Endothelial cell of umbilical vein (primary cell): Measurements from ENCODE around the gene SPDL1. TPM values are rescaled to one million over a fixed set of nuclear protein-coding genes. Genes with fewer than 3 reads are reported as not detected.

Experiments used
- BruUV-seq: library from RNA; stranded (reverse); fragments of 400-500 nt; replicated peaks from 2 replicates; lab custom pipeline; 2021; lab: Mats Ljungman, UMichigan
- CTCF ChIA-PET: fragments of 300-600, 350-600 bp; sonication (Branson Sonifier 250); formaldehyde crosslinking; loops from one replicate; lab custom pipeline; 2021; ENCODE audit warnings: antibody characterized with exemption, inconsistent platforms; lab: Charles Lee
- POLR2A ChIA-PET: fragments of 300-600, 350-600 bp; sonication (Branson Sonifier 250); formaldehyde crosslinking; loops from one replicate; lab custom pipeline; 2021; ENCODE audit warnings: antibody characterized with exemption, inconsistent platforms; lab: Charles Lee
- DNase-seq: peaks from one replicate; pipeline ENCODE4 v3.0.0-alpha.2; 2011; ENCODE audit warnings: low read depth, low spot score
- FAIRE-seq: peaks from 2 replicates; lab custom pipeline; 2011; peaks lifted over from hg19 to GRCh38; lab: Jason Lieb, UNC
- H2AFZ ChIP-seq: 2 replicates; pipeline ENCODE4 v1.6.0; 2012; ENCODE audit warnings: low read depth, low read length, control low read depth, inconsistent platforms
- H3K27ac ChIP-seq: 2 replicates; pipeline ENCODE4 v1.5.1; 2011; ENCODE audit warnings: low read depth, mild to moderate bottlenecking, control low read depth, low read length, moderate library complexity; ENCODE audit not compliant: insufficient read depth
- H3K27me3 ChIP-seq, 2 experiments: 2 replicates each; pipeline versions ENCODE4 v1.6.0 to v1.6.1; 2011; ENCODE audit warnings: low read length in 2 of 2, mixed read lengths in 1 of 2; ENCODE audit not compliant: control insufficient read depth in 2 of 2, insufficient read depth in 2 of 2
- H3K36me3 ChIP-seq, 2 experiments: 2 replicates in 1 of 2; 3 replicates in 1 of 2; pipeline ENCODE4 v1.5.1; 2011; ENCODE audit warnings: low read length in 2 of 2, mild to moderate bottlenecking in 1 of 2, moderate library complexity in 1 of 2; ENCODE audit not compliant: control insufficient read depth in 2 of 2, insufficient read depth in 2 of 2; ENCODE audit errors: extremely low read depth in 1 of 2
- H3K4me1 ChIP-seq: 3 replicates; pipeline ENCODE4 v1.5.1; 2011; ENCODE audit warnings: mild to moderate bottlenecking, low read length; ENCODE audit not compliant: control insufficient read depth, insufficient read depth; ENCODE audit errors: extremely low read depth
- H3K4me2 ChIP-seq: 2 replicates; pipeline ENCODE4 v1.6.1; 2011; ENCODE audit warnings: low read length, control low read depth, mixed read lengths; ENCODE audit not compliant: insufficient read depth
- H3K4me3 ChIP-seq, 3 experiments: fragments of 200-600 bp in 1 of 3; sonication (generic), shearing (Covaris generic) in 1 of 3; replicated peaks in 1 of 3; 2 replicates each; pipeline ENCODE4 v1.5.1; 2011 to 2016; ENCODE audit warnings: control low read depth in 3 of 3, low read length in 3 of 3, mild to moderate bottlenecking in 2 of 3, inconsistent platforms in 1 of 3, low read depth in 1 of 3, moderate library complexity in 1 of 3; ENCODE audit not compliant: insufficient read depth in 1 of 3
- H3K79me2 ChIP-seq: 2 replicates; pipeline ENCODE4 v1.6.0; 2012; ENCODE audit warnings: low read length, inconsistent platforms; ENCODE audit not compliant: control insufficient read depth, insufficient read depth
- H3K9ac ChIP-seq: replicated peaks from 2 replicates; pipeline ENCODE3; 2011; ENCODE audit warnings: low read length, control low read depth; ENCODE audit not compliant: insufficient read depth; ENCODE audit errors: extremely low read depth
- H3K9me1 ChIP-seq: replicated peaks from 3 replicates; pipeline ENCODE4 v1.6.0; 2011; ENCODE audit warnings: mild to moderate bottlenecking, low read length; ENCODE audit not compliant: control insufficient read depth, insufficient read depth; ENCODE audit errors: extremely low read depth
- H3K9me3 ChIP-seq: replicated peaks from 2 replicates; pipeline ENCODE4 v1.5.1; 2012; ENCODE audit warnings: low read length, inconsistent platforms; ENCODE audit not compliant: control insufficient read depth, insufficient read depth
- H4K20me1 ChIP-seq: replicated peaks from 2 replicates; pipeline ENCODE3; 2011; ENCODE audit warnings: mild to moderate bottlenecking, low read length; ENCODE audit not compliant: control insufficient read depth, insufficient read depth; ENCODE audit errors: extremely low read depth
- EZH2 ChIP-seq: IDR thresholded peaks from 2 replicates; pipeline ENCODE4 v1.6.1; 2012; ENCODE audit warnings: borderline replicate concordance, low read depth, mild to moderate bottlenecking, moderate library complexity, low read length, inconsistent platforms; ENCODE audit not compliant: severe bottlenecking
- FOS ChIP-seq: IDR thresholded peaks from 2 replicates; pipeline ENCODE4 v1.6.1; 2011; ENCODE audit warnings: mild to moderate bottlenecking, low read length, moderate library complexity, borderline replicate concordance; ENCODE audit not compliant: insufficient read depth
- GATA2 ChIP-seq: IDR thresholded peaks from 2 replicates; pipeline ENCODE4 v1.7.0; 2011; ENCODE audit warnings: low read depth, mild to moderate bottlenecking, moderate library complexity, mixed read lengths, low read length; ENCODE audit not compliant: insufficient read length, insufficient read depth
- JUN ChIP-seq: IDR thresholded peaks from 2 replicates; pipeline ENCODE4 v1.6.1; 2011; ENCODE audit warnings: borderline replicate concordance, low read depth; ENCODE audit not compliant: insufficient read length, insufficient read depth
- MYC ChIP-seq: IDR thresholded peaks from one replicate; pipeline ENCODE4 v1.6.1; 2011; ENCODE audit warnings: mild to moderate bottlenecking, low read depth, low read length
- POLR2A ChIP-seq: IDR thresholded peaks from 2 replicates; pipeline ENCODE4 v1.6.1; 2012; ENCODE audit warnings: low read depth, mild to moderate bottlenecking, control low read depth, low read length
- POLR2AphosphoS5 ChIP-seq: IDR thresholded peaks from 2 replicates; pipeline ENCODE4 v1.6.1; 2012; ENCODE audit warnings: low read depth, mild to moderate bottlenecking, control low read depth, low read length, moderate library complexity; ENCODE audit not compliant: insufficient read depth
- dilution Hi-C: fragments of 300-500 bp; cut with MboI; formaldehyde crosslinking; loops from one replicate; pipeline ENCODE4 v1.15.0; 2019; ENCODE audit warnings: low sequenced_read_pairs; ENCODE audit not compliant: extremely low pct_ligation_motif_present
- intact Hi-C: fragments of 100-400 bp; cut with micrococcal nuclease; formaldehyde crosslinking; loops from one replicate; pipeline ENCODE4 v1.10.0; 2022
- polyA plus RNA-seq, 4 experiments: library from polyadenylated mRNA; depleted of rRNA in 3 of 4; stranded (reverse) in 3 of 4; unstranded in 1 of 4; fragments of >200 nt; gene quantifications; 2 replicates each; pipeline versions ENCODE4 v1.2.1 to v1.2.3, GENCODE V29; 2011 to 2012; ENCODE audit warnings: missing spikeins in 1 of 4
- total RNA-seq: library from RNA; stranded (reverse); gene quantifications from 2 replicates; pipeline ENCODE4 v1.2.3, GENCODE V29; 2021
- TF ChIP-seq, protein P1 (sequence below), 2 donors: IDR thresholded peaks; 1 replicate in 1 of 2; 2 replicates in 1 of 2; pipeline ENCODE4 v1.5.1; 2011; ENCODE audit warnings: low read length in 2 of 2, mild to moderate bottlenecking in 2 of 2, moderate library complexity in 2 of 2, control low read depth in 1 of 2, inconsistent platforms in 1 of 2, low read depth in 1 of 2; ENCODE audit not compliant: insufficient read depth in 1 of 2; ENCODE audit errors: extremely low read depth in 1 of 2
- TF ChIP-seq, protein P2 (sequence below): IDR thresholded peaks from 2 replicates; pipeline ENCODE4 v1.6.1; 2011; ENCODE audit not compliant: insufficient read depth, insufficient read length

The SPDL1 gene
- total and polyA plus RNA-seq, 2 donors (not counting 3 experiments of a cell fraction or from before 2014, with no cell fraction given): 19.7 to 51.8 TPM

DNA sequence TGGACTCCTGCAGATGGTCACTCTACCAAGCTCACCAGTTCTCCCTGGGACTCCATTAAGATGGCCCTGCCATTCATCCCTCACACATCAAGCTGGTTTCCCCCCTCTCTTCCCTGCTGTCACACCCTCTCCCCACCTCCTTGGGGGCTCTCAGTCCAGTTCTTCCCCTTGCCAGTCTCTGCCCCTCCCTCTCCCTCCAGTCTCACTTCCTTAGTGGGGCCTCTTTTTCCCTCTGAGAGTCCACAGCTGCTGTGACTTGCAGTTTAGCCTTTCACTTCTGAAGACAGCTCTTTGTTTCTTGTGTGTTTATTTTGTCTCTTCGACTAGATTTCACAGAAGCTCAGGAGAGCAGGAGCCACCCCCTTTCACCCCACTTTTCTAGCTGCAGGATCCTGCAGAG is 64.0 kb downstream of the SPDL1 start:
- no TSS peak for BruUV-seq
- TF ChIP-seq POLR2A (no peak), EZH2 (no peak), POLR2AphosphoS5 (no peak), FOS (no peak), JUN (no peak), GATA2 (no peak), MYC (no peak)
- TF ChIP-seq, protein P1, sequence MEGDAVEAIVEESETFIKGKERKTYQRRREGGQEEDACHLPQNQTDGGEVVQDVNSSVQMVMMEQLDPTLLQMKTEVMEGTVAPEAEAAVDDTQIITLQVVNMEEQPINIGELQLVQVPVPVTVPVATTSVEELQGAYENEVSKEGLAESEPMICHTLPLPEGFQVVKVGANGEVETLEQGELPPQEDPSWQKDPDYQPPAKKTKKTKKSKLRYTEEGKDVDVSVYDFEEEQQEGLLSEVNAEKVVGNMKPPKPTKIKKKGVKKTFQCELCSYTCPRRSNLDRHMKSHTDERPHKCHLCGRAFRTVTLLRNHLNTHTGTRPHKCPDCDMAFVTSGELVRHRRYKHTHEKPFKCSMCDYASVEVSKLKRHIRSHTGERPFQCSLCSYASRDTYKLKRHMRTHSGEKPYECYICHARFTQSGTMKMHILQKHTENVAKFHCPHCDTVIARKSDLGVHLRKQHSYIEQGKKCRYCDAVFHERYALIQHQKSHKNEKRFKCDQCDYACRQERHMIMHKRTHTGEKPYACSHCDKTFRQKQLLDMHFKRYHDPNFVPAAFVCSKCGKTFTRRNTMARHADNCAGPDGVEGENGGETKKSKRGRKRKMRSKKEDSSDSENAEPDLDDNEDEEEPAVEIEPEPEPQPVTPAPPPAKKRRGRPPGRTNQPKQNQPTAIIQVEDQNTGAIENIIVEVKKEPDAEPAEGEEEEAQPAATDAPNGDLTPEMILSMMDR (IDR thresholded peaks at IDR 0.05; ENCODE audit: extremely low read depth in 1 of 2, insufficient read depth in 1 of 2, low read depth in 1 of 2, low read length in 2 of 2): no peak
- TF ChIP-seq, protein P2, sequence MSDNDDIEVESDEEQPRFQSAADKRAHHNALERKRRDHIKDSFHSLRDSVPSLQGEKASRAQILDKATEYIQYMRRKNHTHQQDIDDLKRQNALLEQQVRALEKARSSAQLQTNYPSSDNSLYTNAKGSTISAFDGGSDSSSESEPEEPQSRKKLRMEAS: no peak
- H4K20me1 ChIP-seq: no peaks in the 10 kb centered on the region
- intact Hi-C loops (no loop called here), dilution Hi-C loops (no loop called here)
- peaks cover 13% of the 10 kb centered on the region for H3K4me1 ChIP-seq
- H3K27ac ChIP-seq: no peak overlapping the region
- H3K27me3 ChIP-seq: no peaks in the 10 kb centered on the region
- H3K9me1 ChIP-seq: no peaks in the 10 kb centered on the region
- no peak overlapping the region for H3K9ac ChIP-seq
- no peak overlapping the region for H2AFZ ChIP-seq
- H3K4me2 ChIP-seq: no peak overlapping the region
- no peak for FAIRE-seq
- H3K9me3 ChIP-seq: no peaks in the 10 kb centered on the region
- H3K4me3 ChIP-seq: no peak overlapping the region
- ChIA-PET POLR2A (no interaction called here), CTCF (no interaction called here)
- no peaks in the 10 kb centered on the region for H3K79me2 ChIP-seq
- no peaks in the 10 kb centered on the region for H3K36me3 ChIP-seq
- no peak for DNase-seq
